SK-N-SH treated with all-trans-retinoic acid at 6 μM for 48 hours (cell line): ENCODE data around the gene CNOT10.

ENCODE experiments used
- ARNTL ChIP-seq: fragments of 450-650 bp; formaldehyde crosslinking; IDR thresholded peaks from 2 replicates; pipeline ENCODE4 v1.5.0; 2020; ENCODE audit warnings: low read depth, mild to moderate bottlenecking, moderate library complexity, borderline replicate concordance
- CREB5 ChIP-seq: fragments of 250-450 bp; sonication (Bioruptor Pico); IDR thresholded peaks from 2 replicates; pipeline ENCODE4 v1.5.1; 2020; ENCODE audit warnings: low read depth, mild to moderate bottlenecking, moderate library complexity
- CSRNP3 ChIP-seq: fragments of 250-450 bp; sonication (Bioruptor Pico); IDR thresholded peaks from 2 replicates; pipeline ENCODE4 v1.5.1; 2021; ENCODE audit warnings: mild to moderate bottlenecking, moderate library complexity
- GLIS3 ChIP-seq: fragments of 250-450 bp; sonication (Bioruptor Pico); IDR thresholded peaks from 2 replicates; pipeline ENCODE4 v1.5.0; 2020; ENCODE audit warnings: mild to moderate bottlenecking, moderate library complexity
- ISL1 ChIP-seq: fragments of 250-450 bp; sonication (Bioruptor Pico); IDR thresholded peaks from 2 replicates; pipeline ENCODE4 v2.1.2; 2022; ENCODE audit warnings: mild to moderate bottlenecking, moderate library complexity
- PATZ1 ChIP-seq: fragments of 250-450 bp; sonication (Bioruptor Pico); IDR thresholded peaks from 2 replicates; pipeline ENCODE4 v1.8.0; 2020; ENCODE audit warnings: mild to moderate bottlenecking, moderate library complexity, borderline replicate concordance
- PPARA ChIP-seq: fragments of 250-450 bp; sonication (Bioruptor Pico); IDR thresholded peaks from 2 replicates; pipeline ENCODE4 v1.5.0; 2020; ENCODE audit warnings: mild to moderate bottlenecking, borderline replicate concordance
- RARB ChIP-seq: fragments of 250-450 bp; sonication (Bioruptor Pico); IDR thresholded peaks from 2 replicates; pipeline ENCODE4 v1.8.0; 2021; ENCODE audit warnings: mild to moderate bottlenecking, moderate library complexity
- TCF4 ChIP-seq: fragments of 250-450 bp; sonication (Bioruptor Pico); IDR thresholded peaks from 2 replicates; pipeline ENCODE4 v1.8.0; 2021; ENCODE audit warnings: mild to moderate bottlenecking, moderate library complexity, borderline replicate concordance
- TOX ChIP-seq: fragments of 250-450 bp; sonication (Bioruptor Pico); IDR thresholded peaks from 2 replicates; pipeline ENCODE4 v1.8.0; 2021; ENCODE audit warnings: mild to moderate bottlenecking, moderate library complexity, borderline replicate concordance
- TSHZ2 ChIP-seq: fragments of 250-450 bp; sonication (Bioruptor Pico); IDR thresholded peaks from 2 replicates; pipeline ENCODE4 v1.5.0; 2020; ENCODE audit warnings: mild to moderate bottlenecking, moderate library complexity
- ZFP3 ChIP-seq: fragments of 250-450 bp; sonication (Bioruptor Pico); IDR thresholded peaks from 2 replicates; pipeline ENCODE4 v1.5.0; 2020; ENCODE audit warnings: mild to moderate bottlenecking, moderate library complexity
- ZFP30 ChIP-seq: fragments of 450-650 bp; formaldehyde crosslinking; IDR thresholded peaks from 2 replicates; pipeline ENCODE4 v1.5.0; 2022; ENCODE audit warnings: mild to moderate bottlenecking, moderate library complexity

GRCh38 chr3:32691847-32692246 is 6.9 kb downstream of the CNOT10 start:
- TF ChIP-seq RARB, result no peak
- TF ChIP-seq CSRNP3 (CRISPR knock-in tag), result no peak
- TF ChIP-seq TOX (CRISPR knock-in tag), result no peak
- TF ChIP-seq TSHZ2 (CRISPR knock-in tag), result no peak
- no peak for TF ChIP-seq PATZ1 (CRISPR knock-in tag)
- TF ChIP-seq ISL1 (CRISPR knock-in tag), result no peak
- no peak for TF ChIP-seq ZFP30 (CRISPR knock-in tag)
- no peak for TF ChIP-seq CREB5 (CRISPR knock-in tag)
- no peak for TF ChIP-seq ARNTL (CRISPR knock-in tag)
- TF ChIP-seq TCF4 (CRISPR knock-in tag), result no peak
- TF ChIP-seq GLIS3 (CRISPR knock-in tag), result no peak
- no peak for TF ChIP-seq PPARA
- no peak for TF ChIP-seq ZFP3 (CRISPR knock-in tag)
